Vagina (tissue), 2 donors: Measurements from ENCODE around the gene BRINP2.

ENCODE experiments used
- POLR2A ChIP-seq, 2 donors: fragments of 450-650 bp; IDR thresholded peaks; one replicate each; pipeline ENCODE4 v1.6.1; 2017; ENCODE audit warnings: antibody characterized with exemption in 2 of 2, mild to moderate bottlenecking in 2 of 2, moderate library complexity in 2 of 2
- POLR2AphosphoS5 ChIP-seq, 2 donors: sonication (generic); formaldehyde crosslinking; IDR thresholded peaks; one replicate each; pipeline ENCODE4 v1.9.0; 2017; ENCODE audit warnings: antibody characterized with exemption in 2 of 2, mild to moderate bottlenecking in 2 of 2, low read depth in 1 of 2; ENCODE audit not compliant: insufficient read depth in 1 of 2
- TF ChIP-seq, protein P1 (sequence below), 3 experiments: fragments of 450-650 bp in 2 of 3; fragments of 200-600 bp in 1 of 3; sonication (generic) in 1 of 3; IDR thresholded peaks; one replicate each; pipeline ENCODE4 v1.5.1; 2017 to 2019; ENCODE audit warnings: antibody characterized with exemption in 3 of 3, mild to moderate bottlenecking in 2 of 3, moderate library complexity in 2 of 3

DNA sequence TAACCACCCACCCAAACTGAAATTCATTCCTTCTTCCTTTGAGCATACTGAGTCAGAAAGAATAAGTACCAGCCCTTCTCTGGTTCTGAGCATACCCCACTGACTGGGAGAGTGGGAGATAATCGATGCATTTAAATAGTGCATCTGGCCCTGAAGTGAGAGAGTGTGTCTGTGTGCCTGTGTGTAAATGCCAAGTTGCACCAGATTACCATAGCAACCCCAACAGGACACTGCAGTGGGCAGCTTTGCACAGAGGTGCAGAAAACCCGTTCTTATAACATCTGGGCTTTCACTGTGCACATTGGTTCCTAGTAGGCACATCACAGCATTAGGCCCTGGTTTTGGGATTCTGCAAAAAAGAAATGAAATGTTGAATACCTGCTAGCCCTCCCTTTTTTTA, 8.5 kb upstream of the BRINP2 start:
- TF ChIP-seq, protein P1, sequence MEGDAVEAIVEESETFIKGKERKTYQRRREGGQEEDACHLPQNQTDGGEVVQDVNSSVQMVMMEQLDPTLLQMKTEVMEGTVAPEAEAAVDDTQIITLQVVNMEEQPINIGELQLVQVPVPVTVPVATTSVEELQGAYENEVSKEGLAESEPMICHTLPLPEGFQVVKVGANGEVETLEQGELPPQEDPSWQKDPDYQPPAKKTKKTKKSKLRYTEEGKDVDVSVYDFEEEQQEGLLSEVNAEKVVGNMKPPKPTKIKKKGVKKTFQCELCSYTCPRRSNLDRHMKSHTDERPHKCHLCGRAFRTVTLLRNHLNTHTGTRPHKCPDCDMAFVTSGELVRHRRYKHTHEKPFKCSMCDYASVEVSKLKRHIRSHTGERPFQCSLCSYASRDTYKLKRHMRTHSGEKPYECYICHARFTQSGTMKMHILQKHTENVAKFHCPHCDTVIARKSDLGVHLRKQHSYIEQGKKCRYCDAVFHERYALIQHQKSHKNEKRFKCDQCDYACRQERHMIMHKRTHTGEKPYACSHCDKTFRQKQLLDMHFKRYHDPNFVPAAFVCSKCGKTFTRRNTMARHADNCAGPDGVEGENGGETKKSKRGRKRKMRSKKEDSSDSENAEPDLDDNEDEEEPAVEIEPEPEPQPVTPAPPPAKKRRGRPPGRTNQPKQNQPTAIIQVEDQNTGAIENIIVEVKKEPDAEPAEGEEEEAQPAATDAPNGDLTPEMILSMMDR (IDR thresholded peaks at IDR 0.05), result no peak
- TF ChIP-seq POLR2A (IDR thresholded peaks at IDR 0.05), result no peak
- TF ChIP-seq POLR2AphosphoS5 (IDR thresholded peaks at IDR 0.05; ENCODE audit: insufficient read depth in 1 of 2, low read depth in 1 of 2), result no peak
